ENCODE measurements around the gene KCNIP4. TPM values are rescaled to one million over a fixed set of nuclear protein-coding genes. Genes with fewer than 3 reads are reported as not detected.

Gene KCNIP4
- total RNA-seq, 4 donors from 2014 or later = 1.3 to 11.1 TPM; not detected in 2

DNA sequence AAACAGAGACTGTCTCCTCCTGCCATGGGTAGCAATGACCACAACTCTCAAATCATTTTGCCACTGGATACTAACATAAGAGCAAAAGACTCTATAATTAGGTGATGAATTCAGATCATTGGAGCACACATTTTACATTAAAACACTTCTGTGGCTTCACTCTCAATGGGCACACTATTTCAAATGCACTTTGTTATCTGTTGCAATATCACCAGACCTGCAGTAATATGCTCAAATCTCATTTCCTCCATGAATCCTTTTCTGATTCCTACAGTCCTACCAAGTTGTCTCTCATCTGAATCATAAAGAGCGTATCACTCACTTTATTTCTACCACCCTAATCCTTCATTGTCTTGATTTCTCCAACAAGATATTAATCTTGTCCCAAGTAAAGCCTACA lies 302.8 kb downstream of the KCNIP4 start:
- DNase-seq = no peak
- intact Hi-C loops (cut with DNase I; ENCODE audit: low total_unique reads) = no loop called here
- no peaks in the 10 kb centered on the region for H3K27me3 ChIP-seq
- no peaks in the 10 kb centered on the region for H3K9me3 ChIP-seq
- H3K4me3 ChIP-seq = no peak overlapping the region
- no peak for TF ChIP-seq CTCF (IDR thresholded peaks at IDR 0.05)
- no peak for TF ChIP-seq POLR2A (IDR thresholded peaks at IDR 0.05)
- no peaks in the 10 kb centered on the region for H3K36me3 ChIP-seq
- no peak overlapping the region for H3K27ac ChIP-seq
- no peaks in the 10 kb centered on the region for H3K4me1 ChIP-seq

GRCh38 chr4:21641696-21642095 lies 306.9 kb downstream of the KCNIP4 start:
- intact Hi-C loops (cut with DNase I; ENCODE audit: low total_unique reads) = no loop called here
- H3K36me3 ChIP-seq = no peaks in the 10 kb centered on the region
- TF ChIP-seq CTCF (IDR thresholded peaks at IDR 0.05) (no peak), POLR2A (IDR thresholded peaks at IDR 0.05) (no peak)
- no peaks in the 10 kb centered on the region for H3K27me3 ChIP-seq
- no peaks in the 10 kb centered on the region for H3K4me1 ChIP-seq
- no peak overlapping the region for H3K27ac ChIP-seq
- no peaks in the 10 kb centered on the region for H3K9me3 ChIP-seq
- DNase-seq = no peak
- H3K4me3 ChIP-seq = no peak overlapping the region

GRCh38 chr4:21638171-21638725 lies 310.3 kb downstream of the KCNIP4 start:
- no peak overlapping the region for H3K27ac ChIP-seq
- no peak overlapping the region for H3K4me3 ChIP-seq
- H3K27me3 ChIP-seq = no peaks in the 10 kb centered on the region
- no peak for TF ChIP-seq POLR2A (IDR thresholded peaks at IDR 0.05)
- TF ChIP-seq CTCF (IDR thresholded peaks at IDR 0.05) = no peak
- no peaks in the 10 kb centered on the region for H3K36me3 ChIP-seq
- intact Hi-C loops (cut with DNase I; ENCODE audit: low total_unique reads) = no loop called here
- H3K4me1 ChIP-seq = no peaks in the 10 kb centered on the region
- DNase-seq = no peak
- no peaks in the 10 kb centered on the region for H3K9me3 ChIP-seq

- no peaks in the 10 kb centered on the region for H3K36me3 ChIP-seq
- H3K4me3 ChIP-seq = no peak overlapping the region
- H3K27ac ChIP-seq = no peak overlapping the region
- DNase-seq = no peak
- no peaks in the 10 kb centered on the region for H3K9me3 ChIP-seq
- intact Hi-C loops (cut with DNase I; ENCODE audit: low total_unique reads) = no loop called here
- TF ChIP-seq CTCF (IDR thresholded peaks at IDR 0.05) (no peak), POLR2A (IDR thresholded peaks at IDR 0.05) (no peak)
- H3K27me3 ChIP-seq = no peaks in the 10 kb centered on the region
- no peaks in the 10 kb centered on the region for H3K4me1 ChIP-seq
These were observed 319.5 kb downstream of the KCNIP4 start for GRCh38 chr4:21628916-21629610.

- Histone ChIP-seq H3K4me3 (no peak overlapping the region), H3K9me3 (no peaks in the 10 kb centered on the region), H3K36me3 (no peaks in the 10 kb centered on the region), H3K27me3 (no peaks in the 10 kb centered on the region), H3K4me1 (no peaks in the 10 kb centered on the region), H3K27ac (no peak overlapping the region)
- intact Hi-C loops (cut with DNase I; ENCODE audit: low total_unique reads) = no loop called here
- TF ChIP-seq CTCF (IDR thresholded peaks at IDR 0.05) (no peak), POLR2A (IDR thresholded peaks at IDR 0.05) (no peak)
- no peak for DNase-seq
These were observed 320.4 kb downstream of the KCNIP4 start for GRCh38 chr4:21628116-21628670.
